ENCODE measurements around the gene SLC16A10.
A peak's percentile ranks its signal among the peaks of the same experiment; 100 is the strongest.

The SLC16A10 gene

DNA sequence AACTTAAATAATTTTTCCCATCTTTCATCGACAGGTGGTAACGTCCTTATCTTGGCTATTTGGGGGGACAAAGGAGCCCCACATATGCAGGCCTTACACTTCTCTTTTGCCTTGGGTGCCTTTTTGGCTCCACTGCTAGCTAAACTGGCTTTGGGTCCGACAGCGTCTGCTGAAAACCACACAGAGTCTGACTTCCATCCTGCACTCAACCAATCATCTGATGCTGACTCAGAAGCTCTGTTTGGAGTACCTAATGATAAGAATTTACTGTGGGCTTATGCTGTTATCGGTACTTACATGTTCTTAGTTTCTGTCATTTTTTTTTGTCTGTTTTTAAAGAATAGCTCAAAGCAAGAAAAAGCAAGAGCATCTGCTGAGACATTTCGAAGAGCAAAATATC lies 178.5 kb downstream of the SLC16A10 start:
- DNase-seq, result no peak

DNA sequence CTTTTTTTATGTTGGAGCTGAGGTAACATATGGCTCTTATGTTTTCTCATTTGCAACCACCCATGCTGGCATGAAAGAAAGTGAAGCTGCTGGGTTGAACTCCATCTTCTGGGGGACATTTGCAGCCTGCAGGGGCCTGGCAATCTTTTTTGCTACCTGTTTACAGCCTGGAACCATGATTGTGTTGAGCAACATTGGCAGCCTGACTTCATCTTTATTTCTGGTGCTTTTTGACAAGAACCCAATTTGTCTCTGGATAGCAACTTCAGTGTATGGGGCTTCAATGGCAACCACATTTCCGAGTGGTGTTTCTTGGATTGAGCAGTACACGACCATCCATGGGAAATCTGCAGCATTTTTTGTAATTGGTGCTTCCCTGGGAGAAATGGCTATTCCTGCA lies 179.0 kb downstream of the SLC16A10 start:
- no peak for DNase-seq

DNA sequence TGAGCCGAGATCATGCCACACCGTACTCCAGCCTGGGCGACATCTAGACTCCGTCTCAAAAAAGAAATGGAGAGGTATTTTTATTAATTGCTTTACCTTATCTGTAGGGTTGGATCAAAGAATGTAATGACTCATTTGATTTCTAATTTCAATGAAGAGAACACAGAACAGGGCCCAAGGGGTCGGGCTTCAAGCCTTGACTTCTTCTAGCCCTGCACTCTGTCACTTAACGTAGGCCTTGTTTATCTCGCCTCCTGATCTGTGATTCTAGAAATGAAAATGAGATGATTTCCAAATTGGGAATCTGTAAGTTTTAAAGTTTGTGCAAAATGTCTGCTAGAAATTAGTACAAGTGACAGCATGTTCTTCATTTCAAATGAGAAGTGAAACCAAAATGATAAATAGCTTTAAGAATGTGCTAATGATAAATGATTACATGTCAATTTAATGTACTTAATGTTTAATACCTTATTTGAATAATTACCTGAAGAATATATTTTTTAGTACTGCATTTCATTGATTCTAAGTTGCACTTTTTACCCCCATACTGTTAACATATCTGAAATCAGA lies 180.5 kb downstream of the SLC16A10 start:
- no peak for DNase-seq

DNA sequence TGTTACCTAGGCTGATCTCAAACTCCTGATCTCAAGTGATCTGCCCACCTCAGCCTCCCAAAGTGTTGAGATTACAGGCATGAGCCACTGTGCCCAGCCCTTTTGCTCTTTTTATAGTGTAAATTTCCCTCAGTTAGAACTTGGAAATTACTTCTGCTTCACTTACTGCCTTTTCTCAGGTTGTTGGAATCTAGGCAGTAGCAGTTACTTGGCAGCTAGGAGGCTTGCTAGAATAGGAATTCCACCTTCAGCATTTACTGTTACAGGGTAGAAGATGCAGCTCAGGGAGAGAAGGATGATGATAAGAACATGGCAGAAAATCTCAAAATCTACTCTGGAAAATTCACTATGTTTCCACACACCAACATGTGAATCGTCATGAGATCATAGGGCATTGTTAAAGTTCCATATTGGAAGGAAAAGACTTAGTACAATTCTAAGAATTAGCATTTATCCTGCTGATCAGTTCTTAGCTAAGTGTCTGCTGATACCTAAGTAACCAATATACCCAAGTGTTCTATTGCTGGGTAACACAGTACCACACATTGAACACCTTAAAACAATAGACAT lies 182.2 kb downstream of the SLC16A10 start:
- DNase-seq, result no peak

DNA sequence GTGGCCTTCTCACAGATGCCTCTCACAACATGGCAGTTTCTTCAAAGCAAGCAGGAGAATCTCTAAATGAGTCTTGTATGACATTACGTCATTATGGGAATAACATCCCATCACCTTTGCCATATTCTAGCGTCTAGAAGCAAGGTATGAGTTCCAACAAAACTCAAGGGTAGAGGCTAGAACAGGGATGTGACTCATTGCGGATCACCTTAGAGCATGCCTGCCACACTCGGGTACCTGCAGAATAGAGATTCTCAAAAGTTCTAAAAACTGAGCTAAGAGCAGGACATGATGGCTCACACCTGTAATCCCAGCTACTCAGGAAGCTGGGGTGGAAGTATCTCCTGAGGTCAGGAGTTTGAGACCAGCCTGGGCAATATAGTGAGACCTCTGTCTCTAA lies 182.8 kb downstream of the SLC16A10 start:
- no peak for DNase-seq

DNA sequence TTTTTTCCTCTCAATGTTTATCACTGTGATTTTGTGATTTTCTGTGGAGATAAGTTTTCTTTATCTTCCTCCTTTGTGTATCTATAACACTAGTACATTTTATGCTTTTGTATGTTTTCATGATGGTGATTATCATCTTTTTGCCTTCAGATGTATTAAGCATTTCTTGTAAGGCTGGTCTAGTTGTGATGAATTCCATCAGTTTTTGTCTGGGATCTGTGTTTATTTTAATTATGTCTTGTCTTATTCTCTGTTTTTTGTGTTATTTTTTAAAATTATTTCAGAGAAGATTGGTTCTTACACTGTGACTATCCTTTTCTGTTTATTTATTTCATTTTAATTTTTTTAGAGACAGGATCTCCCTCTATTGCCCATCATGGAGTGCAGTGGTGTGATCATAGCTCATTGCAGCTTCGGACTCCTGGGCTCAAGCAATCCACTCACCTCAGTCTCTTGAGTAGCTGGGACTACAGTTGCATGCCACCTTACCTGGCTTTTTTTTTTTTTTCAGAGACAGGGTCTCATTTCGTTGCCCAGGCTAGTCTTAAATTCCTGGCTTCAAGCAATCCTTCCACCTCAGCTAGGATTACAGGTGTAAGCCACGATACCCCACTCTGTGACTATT lies 187.4 kb downstream of the SLC16A10 start:
- DNase-seq, result no peak

DNA sequence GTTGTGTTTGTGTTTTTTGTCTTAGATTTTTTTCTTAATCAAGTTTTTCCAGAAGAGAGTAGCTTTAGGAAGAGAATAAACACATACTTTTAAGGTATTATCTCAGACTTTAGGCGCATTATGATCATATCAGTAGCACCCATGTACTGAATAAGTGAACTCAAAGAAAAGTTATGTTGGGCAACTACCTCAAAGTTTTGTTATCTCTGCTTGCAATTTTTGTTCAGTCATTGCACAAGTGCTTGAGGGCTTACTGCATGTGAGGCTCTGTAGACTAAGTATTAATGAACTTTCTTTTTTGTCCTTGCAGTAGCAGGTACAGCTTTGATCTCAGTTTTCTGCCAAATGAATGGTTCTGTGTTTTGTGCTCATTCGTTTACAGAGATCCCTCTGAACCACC lies 189.0 kb downstream of the SLC16A10 start:
- DNase-seq, result no peak

DNA sequence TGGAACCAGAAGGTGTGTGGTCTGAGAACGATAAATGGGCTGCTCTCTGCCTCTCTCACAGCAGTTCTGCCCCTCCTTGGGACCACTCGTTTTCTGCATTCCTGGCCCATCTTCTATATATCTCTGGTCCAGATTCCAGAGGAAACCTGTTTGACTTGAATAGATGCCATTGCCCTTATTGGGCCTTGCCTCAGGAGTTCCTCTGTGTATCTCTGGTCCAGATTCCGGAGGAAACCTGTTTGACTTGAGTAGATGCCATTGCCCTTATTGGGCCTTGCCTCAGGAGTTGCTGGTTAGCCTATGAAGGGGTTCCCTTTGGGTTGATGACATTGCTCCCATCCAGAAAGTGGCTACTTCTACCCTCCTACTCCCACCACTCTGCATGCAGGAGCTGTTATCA lies 189.4 kb downstream of the SLC16A10 start:
- DNase-seq, result no peak

DNA sequence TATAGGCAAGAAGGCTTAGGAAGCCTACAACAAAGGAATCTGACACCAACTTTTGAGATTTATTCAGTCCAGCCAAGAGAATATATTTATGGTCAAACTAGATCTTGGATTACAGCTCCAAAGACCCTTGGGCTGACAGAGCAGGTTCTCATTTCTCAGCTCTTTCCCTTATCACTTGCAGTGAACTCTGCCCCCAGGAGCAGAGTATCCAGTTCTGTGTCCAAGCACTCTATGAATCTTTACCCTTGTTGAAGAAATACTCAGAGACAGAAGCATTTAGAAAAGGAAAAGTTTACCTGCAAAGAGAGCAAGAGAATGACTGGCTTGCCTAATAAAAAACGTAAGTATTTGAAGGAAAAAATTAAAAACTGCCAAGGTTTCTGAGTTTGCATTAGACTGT lies 190.5 kb downstream of the SLC16A10 start:
- no peak for DNase-seq

DNA sequence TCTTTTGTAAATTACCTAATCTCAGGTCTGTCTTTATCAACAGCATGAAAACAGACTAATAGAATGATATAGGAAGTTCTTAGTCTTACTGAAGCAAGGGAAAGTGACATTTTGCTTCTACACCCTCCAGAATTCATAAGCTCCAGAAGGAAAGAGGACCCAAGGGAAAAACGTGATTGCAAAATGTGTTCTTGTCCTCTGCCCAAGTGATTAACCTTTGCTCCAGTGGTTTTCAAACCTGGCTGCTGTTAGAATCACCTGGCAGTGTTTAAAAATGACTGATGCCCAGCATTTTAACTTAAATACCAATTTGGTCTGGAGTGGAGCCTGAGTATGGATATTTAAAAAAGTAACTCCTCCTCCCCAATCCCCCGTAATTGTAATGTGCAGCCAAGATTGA lies 191.4 kb downstream of the SLC16A10 start:
- no peak for DNase-seq

DNA sequence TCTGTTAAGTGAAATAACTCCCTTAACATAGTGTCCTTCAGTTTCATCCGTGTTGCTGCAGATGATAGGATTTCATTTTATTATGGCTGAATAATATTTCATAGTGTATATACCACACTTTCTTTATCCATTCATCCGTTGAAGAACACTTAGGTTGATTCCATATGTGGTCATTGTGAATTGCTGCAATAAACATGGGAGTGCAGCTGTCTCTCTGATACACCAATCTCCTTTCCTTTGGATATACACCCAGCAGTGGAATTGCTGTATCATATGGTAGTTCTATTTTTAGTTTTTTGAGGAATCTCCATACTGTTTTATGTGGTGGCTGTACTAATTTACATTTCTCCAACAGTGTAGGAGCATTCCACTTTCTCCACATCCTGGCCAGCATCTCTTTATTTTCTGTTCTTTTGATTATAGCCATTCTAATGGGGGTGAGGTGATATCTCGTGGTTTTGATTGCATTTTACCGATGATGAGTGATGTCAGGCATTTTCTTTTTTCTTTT lies 193.2 kb downstream of the SLC16A10 start:
- peak; percentile 52 for DNase-seq

Measured in fibroblast of skin of right biceps (primary cell).